Testis (tissue), 2 donors: Measurements from ENCODE around the gene KLK11.

Experiments
- POLR2A ChIP-seq: fragments of 450-650 bp; IDR thresholded peaks from one replicate; pipeline ENCODE4 v1.6.1; 2017; ENCODE audit warnings: antibody characterized with exemption, mild to moderate bottlenecking, moderate library complexity
- TF ChIP-seq, protein P1 (sequence below), 3 experiments: fragments of 450-650 bp in 2 of 3; fragments of 200-600 bp in 1 of 3; sonication (generic) in 1 of 3; IDR thresholded peaks; one replicate each; pipeline ENCODE4 v1.5.1; 2016 to 2019; ENCODE audit warnings: antibody characterized with exemption in 3 of 3, mild to moderate bottlenecking in 2 of 3, moderate library complexity in 1 of 3

GRCh38 chr19:50972795-50973376 is 53.5 kb downstream of the KLK11 start:
- TF ChIP-seq, protein P1, sequence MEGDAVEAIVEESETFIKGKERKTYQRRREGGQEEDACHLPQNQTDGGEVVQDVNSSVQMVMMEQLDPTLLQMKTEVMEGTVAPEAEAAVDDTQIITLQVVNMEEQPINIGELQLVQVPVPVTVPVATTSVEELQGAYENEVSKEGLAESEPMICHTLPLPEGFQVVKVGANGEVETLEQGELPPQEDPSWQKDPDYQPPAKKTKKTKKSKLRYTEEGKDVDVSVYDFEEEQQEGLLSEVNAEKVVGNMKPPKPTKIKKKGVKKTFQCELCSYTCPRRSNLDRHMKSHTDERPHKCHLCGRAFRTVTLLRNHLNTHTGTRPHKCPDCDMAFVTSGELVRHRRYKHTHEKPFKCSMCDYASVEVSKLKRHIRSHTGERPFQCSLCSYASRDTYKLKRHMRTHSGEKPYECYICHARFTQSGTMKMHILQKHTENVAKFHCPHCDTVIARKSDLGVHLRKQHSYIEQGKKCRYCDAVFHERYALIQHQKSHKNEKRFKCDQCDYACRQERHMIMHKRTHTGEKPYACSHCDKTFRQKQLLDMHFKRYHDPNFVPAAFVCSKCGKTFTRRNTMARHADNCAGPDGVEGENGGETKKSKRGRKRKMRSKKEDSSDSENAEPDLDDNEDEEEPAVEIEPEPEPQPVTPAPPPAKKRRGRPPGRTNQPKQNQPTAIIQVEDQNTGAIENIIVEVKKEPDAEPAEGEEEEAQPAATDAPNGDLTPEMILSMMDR (IDR thresholded peaks at IDR 0.05) = no peak
- no peak for TF ChIP-seq POLR2A
